ENCODE results near the gene ELFN1.

- TF ChIP-seq, protein P1, sequence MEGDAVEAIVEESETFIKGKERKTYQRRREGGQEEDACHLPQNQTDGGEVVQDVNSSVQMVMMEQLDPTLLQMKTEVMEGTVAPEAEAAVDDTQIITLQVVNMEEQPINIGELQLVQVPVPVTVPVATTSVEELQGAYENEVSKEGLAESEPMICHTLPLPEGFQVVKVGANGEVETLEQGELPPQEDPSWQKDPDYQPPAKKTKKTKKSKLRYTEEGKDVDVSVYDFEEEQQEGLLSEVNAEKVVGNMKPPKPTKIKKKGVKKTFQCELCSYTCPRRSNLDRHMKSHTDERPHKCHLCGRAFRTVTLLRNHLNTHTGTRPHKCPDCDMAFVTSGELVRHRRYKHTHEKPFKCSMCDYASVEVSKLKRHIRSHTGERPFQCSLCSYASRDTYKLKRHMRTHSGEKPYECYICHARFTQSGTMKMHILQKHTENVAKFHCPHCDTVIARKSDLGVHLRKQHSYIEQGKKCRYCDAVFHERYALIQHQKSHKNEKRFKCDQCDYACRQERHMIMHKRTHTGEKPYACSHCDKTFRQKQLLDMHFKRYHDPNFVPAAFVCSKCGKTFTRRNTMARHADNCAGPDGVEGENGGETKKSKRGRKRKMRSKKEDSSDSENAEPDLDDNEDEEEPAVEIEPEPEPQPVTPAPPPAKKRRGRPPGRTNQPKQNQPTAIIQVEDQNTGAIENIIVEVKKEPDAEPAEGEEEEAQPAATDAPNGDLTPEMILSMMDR (IDR thresholded peaks at IDR 0.05; ENCODE audit: borderline replicate concordance, extremely low read depth, low read length, poor library complexity, severe bottlenecking) = no peak
- no peak for TF ChIP-seq EZH2 (IDR thresholded peaks at IDR 0.05; ENCODE audit: borderline replicate concordance, low read depth, low read length, severe bottlenecking)
These were observed 78.7 kb downstream of the ELFN1 start for GRCh38 chr7:1748839-1749173.

Measured in DND-41 (cell line).